GM18520 (cell line): ENCODE results near the gene ZP3.
"Not testable (repeated sequence)": the region's sequence is repeated elsewhere in the genome, so short reads cannot be mapped to it uniquely, and the experiment has no call there.

ENCODE experiments used
- ATAC-seq: cut with Tn5 transposase; IDR thresholded peaks from one replicate; pipeline ENCODE4 v1.9.1; 2021; ENCODE audit not compliant: unreplicated experiment

The ZP3 gene

DNA sequence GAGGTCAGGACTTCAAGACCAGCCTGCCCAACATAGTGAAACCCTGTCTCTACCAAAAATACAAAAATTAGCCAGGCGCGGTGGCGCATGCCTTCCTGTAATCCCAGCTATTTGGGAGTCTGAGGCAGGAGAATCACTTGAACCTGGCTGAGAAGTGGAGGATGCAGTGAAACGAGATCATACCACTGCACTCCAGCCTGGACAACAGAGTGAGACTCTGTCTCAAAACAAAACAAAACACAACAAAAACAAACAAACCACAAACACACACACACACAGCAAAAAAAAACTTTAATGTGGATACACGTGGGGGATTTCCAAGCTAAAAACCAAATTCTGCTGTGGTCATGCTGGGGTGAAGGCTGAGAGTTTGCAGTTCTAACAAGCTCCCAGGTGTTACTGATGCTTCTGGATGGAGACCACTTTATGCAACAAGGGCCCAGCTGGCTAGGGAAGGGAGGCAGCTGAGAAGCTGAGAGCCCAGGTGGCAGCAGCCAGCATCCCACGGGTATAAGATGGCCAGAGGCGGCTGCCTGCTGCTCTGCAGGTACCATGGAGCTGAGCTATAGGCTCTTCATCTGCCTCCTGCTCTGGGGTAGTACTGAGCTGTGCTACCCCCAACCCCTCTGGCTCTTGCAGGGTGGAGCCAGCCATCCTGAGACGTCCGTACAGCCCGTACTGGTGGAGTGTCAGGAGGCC, at the start of gene ZP3:
Gene ZP3 (plus strand): TSS at position 538 of the 699 bp plus-strand sequence. CDS start 15 bp downstream, at position 553.
- peak; percentile 73 for ATAC-seq

DNA sequence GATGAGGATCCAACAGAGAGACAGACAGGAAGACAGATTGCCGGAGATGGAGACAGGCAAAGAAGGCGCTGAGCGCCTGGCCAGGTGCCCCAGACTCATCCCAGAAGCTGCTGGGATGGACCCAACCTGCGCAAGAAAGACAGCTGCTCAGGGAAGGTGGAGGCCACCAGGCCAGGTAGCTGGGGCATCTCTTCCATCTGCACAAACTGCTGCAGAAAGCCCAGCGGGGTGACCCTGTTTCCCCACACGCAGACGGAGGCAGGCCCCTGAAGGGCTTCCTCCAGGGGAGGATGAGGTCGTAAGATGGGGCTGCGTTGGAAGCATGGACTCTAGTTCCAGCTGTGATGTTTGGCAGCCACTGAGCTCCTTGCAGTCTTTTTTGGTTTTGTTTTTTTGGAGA, 49.5 kb upstream of the ZP3 start:
- no peak for ATAC-seq

DNA sequence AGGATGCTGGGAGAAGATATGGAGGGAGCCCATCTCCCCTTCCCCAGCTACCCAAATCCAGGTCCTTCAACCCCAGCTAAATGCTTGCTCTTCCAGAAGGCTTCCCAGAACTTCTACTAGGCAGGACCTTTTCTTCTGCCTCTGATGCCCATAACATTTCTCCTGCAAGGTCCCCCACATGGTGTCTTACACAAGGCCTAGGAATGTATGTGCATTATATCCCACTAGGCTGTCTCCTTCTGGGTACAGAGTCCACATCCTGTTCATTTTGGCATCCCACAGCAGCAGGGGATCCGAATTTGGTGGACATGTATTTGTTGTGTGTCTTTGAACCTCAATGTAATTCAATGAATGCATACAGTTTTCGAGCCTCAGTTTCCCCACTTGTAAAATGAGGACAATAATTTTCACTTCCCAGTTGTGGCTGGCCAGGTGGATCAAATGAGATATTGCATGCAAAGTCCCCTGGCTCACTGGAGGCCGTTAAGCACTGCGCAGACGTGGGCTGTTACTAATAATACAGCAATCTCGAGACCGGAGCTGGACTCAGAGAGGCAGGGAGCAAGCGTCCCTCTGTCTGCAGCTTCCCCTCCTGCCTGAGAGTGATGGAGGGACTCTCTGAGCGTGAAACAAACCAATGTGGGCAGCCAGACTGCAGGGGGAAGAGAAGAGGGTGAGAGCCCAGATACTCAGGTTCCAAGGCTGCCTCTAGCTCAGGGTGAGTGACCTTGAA, 47.4 kb upstream of the ZP3 start:
- ATAC-seq: no peak

DNA sequence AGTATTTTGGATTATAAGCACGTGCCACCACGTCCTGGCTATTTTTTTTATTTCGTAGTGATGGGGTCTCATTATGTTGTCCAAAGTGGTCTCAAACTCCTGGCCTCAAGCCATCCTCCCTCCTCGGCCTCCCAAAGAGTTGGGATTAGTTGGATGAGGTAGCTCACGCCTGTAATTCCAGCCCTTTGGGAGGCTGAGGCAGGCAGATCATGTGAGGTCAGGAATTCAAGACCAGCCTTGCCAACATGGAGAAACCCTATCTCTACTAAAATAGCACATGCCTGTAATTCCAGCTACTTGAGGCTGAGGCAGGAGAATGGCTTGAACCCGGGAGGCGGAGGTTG, 44.2 kb upstream of the ZP3 start:
- no peak for ATAC-seq

DNA sequence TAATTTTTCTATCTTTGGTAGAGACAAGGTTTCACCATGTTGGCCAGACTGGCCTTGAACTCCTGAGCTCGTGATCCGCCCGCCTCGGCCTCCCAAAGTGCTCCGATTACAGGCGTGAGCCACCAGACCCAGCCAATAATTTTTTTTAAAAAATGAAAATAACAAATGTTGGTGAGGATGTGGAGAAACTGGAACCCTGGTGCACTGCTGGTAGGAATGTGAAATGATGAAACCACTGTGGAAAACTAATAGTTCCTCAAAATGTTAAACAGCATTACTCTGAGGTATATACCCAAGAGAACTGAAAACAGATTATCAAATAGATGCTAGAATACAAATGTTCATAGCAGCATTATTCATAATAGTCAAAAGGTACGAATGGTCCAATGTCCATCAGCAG, 42.9 kb upstream of the ZP3 start:
- no peak for ATAC-seq

DNA sequence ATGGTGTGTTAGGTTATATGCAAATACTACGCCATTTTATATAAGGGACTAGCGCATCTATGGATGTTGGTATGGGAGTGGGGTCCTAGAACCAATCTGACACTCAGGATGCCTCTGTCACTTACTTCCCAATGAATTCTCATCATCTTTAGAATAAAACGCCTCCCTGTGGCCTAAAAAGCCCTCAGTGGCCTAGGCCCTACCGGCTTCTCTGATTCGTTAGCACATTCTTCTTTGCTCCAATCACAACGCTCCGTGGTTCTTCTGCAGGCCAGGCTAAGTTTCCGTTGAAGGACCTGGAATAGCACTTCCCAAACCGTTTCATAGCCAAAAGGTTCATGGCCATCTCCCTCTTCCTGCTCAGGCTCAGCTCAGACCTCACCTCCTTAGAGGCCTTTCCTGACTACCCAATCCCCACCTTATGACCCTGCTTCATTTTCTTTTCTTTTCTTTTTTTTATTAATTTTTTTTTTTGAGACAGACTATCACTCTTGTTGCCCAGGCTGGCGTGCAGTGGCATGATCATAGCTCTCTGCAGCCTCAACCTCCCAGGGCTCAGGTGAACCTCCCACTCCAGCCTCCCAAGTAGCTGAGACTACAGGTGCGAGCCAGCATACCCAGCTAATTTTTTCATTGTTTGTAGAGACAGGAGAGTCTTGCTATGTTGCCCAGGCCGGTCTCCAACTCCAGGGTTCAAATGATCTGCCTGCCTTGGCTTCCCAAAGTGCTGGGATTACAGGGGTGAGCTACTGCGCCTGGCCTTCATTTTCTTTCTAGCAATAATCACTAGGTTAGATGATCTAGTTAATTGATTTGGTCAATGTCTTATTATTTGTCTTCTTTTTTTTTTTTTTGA, 41.4 kb upstream of the ZP3 start:
- no peak for ATAC-seq

DNA sequence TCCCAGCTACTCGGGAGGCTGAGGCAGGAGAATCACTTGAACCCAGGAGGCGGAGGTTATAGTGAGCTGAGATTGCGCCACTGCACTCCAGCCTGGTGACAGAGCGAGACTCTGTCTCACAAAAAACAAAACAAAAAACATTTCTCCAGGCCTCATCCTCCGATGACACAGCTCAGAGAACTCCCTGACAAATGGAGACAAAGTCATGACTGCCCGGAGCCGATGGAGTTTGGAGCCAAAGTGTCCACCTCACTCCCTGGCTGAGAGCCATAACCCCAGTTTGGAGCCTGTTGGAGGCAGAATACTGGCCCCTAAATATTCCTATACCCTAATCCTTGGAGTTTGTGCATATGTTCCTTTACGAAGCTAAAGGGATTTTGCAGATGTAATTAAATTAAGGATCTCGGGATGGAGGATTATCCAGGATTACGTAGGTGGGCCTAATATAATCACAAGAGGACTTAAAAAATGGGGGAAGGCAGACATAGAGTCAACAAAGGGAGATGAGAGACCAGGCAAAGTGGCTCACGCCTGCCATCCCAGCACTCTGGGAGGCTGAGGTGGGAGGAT, 38.0 kb upstream of the ZP3 start:
- ATAC-seq: no peak

DNA sequence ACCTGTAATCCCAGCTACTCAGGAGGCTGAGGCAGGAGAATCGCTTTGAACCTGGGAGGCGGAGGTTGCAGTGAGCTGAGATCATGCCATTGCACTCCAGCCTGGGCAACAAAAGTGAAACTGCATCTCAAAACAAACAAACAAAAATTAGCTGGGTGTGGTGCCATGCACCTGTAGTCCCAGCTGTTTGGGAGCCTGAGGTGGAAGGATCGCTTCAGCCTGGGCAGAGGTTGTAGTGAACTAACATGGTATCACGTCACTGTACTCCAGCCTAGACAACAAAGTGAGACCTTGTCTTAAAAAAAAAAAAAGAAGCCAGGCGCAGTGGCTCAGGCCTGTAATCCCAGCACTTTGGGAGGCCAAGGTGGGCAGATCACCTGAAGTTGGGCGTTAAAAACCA, 37.0 kb upstream of the ZP3 start:
- not testable (repeated sequence) for ATAC-seq

DNA sequence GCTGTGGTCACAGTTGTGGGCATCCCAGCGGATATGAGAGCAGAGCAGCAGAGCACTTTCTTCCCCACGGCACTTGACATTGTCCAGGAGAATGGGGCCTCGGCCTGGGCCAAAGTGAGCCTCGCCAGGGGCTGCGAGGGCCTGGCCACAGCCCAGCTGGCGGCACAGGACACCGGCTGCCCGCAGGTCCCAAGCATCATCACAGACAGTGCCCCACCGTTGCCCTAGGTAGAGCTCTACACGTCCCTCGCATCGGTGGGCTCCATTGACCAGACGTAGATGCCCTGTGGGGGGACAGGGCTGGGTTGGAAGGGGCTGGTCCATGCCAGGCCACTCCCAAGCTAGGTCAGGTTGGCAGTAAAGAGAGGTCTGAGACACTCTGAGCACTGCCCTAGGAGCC, 34.7 kb upstream of the ZP3 start:
- ATAC-seq: no peak

DNA sequence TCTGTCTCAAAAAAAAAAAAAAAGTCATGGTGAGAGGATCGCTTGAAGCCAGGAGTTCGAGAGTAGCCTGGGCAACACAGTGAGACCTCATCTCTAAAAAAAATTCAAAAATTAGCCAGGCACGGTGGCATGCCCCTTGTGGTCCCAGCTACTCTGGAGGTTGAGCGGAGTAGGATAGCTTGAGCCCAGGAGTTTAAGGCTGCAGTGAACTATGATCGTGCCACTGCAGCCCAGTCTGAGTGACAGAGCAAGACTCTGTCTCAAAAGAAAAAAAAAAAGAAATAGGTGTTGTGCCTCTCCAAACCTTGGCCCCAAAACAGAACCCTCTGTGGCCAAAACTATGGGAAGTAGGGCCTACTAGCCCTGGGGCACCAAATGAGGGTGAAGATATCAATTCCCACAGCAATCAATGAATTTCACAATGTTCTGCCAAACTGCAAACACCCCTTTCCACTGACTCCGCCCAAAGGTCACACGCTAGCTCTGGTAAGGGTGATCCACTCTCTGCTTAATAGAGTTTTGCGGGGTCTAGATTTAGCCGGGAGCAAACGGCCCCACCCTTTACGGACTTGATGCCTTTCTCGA, 32.1 kb upstream of the ZP3 start:
- no peak for ATAC-seq

DNA sequence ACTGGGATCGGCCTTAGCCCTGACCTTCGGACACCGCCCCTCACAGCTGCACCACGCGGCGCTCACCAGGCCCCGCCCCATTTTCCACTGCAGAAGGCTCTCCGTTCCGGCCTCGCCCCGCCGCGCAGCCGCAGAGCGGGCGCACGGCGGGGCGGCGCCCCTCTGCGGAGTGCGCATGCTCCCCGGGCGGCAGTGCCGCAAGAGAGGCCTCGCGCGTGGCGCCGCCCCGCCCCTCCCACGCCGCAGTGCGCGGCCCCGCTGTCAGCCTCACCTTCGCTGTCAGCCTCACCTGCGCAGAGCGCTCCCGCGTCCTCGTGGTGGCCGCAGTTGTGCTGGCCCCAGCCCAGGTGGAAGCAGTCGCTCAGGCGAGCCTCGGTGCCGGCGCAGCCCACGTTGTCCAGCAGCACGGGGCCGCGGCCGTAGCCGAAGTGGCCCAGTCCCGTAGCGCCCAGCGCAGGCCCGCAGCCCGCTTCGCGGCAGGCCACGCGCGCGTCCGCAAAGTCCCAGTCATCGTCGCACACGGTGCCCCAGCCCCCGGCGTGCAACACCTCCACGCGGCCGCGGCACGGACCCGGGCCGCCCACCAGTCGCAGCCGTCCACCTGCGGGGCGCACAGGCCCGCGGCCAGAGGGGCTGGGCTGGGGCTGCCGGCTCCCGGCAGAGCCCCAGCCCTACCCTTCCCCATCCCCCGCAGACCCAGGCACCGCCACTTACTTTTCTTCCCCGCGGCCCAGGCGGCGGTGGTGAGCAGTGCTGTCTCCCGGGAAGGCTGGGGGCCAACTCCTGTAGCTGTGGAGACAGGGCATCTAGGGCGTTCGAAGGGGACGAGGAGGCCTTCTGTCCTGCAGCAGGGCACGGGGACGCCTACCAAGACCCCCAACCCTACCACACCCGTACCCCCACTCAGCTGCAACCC, 31.4 kb upstream of the ZP3 start:
- peak; percentile 72 for ATAC-seq

DNA sequence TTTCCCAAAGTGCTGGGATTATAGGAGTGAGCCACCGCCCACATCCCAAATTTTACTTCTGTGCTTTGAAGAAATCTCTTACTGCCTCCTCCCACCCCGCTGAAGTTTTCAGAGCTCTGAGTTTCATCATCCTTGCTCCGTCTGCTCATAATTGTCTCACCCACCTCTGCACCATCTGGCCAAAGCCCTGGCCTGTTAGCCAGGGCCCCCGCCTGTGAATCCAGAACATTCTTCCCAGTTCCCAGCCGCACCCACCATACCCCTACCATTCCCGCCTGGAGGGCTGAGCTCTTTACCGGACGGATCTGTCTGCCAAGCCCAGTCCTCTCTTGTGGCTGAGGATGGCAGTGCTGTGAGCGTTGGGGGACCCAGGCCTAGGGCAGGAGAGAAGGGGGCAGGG, 29.8 kb upstream of the ZP3 start:
- ATAC-seq: no peak

DNA sequence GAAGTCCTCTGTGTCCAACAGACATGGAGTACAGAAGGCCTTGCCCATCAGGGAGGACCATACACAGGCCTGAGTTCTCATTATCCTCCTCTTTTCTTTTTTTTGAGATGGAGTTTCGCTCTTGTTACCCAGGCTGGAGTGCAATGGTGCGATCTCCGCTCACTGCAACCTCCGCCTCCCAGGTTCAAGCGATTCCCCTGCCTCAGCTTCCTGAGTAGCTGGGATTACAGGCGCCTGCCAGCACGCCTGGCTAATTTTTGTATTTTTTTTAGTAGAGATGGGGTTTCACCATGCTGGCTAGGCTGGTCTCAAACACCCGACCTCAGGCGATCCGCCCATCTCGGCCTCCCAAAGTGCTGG, 29.2 kb upstream of the ZP3 start:
- not testable (repeated sequence) for ATAC-seq

DNA sequence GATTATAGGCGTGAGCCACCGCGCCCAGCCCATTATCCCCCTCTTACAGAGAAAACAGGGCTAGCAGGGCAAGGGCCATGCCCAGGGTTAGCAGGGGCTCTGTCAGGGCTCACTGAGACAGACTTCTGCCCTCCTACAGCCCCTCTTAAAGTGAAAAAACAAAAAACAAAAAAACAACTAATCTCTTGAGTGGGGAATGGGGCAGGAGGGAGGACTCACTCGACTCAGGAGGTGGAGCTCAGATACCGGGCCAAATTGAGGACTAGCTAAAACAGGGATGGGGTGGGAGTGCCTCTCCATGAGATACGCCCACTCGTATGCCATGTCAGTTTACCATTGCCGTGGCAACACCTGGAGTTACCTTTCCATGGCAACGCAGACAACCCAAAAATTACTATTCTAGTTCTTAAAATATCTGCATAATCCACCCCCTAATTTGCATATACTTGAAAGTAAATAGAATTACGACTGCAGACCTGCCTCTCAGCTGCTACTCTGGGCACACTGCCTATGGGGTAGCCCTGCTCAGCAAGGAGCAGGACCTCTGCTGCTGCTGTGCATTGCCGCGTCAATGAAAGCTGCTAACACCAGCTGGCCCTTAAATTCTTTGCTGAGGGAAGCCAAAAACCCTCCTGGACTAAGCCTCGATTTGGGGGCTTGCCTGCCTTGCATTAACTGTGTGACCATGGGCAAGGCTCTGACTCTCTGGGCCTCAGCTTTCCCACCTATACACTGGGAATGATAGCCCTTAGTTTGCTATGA, 28.6 kb upstream of the ZP3 start:
- no peak for ATAC-seq

DNA sequence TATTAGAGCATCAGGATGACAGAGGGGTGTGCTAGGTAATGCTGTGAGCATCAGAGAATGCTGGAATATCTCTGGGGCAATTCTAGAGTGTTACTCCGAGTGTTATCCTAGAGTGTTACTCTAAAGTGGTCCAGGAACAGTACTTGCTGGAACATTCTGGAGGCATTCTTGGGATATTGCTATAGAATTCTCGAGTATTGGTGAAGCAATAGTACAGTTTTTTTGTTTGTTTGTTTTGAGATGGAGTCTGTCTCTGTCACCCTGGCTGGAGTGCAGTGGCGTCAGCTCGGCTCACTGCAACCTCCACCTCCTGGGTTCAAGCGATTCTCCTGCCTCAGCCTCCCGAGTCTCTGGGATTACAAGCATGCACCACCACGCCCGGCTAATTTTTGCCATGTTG, 27.9 kb upstream of the ZP3 start:
- no peak for ATAC-seq

DNA sequence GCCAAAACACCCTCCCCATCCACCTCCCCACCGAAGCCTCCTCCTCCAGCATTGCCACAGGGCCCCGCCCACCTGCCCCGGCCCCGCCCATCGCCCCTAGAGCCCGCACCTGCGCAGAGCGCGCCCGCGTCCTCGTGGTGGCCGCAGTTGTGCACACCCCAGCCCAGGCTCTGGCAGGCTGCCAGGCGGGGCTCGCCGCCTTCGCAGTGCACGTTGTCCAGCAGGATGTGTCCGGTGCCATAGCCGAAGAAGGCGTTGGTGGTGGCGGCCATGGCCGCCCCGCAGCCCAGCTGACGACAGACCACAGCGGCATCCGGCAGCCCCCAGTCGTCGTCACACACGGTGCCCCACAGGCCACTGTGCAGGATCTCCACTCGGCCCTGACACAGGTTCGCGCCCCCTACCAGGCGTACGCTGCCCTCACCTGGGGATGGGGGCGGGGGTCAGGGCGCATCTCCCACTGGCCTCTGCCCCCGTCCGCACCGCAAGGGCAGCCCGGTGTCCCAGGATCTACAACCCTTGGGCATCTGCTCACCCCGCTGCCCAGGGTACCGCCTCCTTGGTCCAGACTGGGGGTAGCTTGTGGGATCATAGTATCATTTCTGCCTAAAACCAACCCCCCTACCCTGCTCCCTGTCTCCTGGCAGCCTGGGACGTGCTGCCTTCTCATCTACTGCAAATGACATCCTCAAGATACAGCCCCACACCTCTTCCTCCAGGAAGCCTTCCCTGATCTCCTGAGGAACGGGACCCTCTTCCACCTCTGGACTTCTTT, 27.2 kb upstream of the ZP3 start:
- ATAC-seq: no peak

DNA sequence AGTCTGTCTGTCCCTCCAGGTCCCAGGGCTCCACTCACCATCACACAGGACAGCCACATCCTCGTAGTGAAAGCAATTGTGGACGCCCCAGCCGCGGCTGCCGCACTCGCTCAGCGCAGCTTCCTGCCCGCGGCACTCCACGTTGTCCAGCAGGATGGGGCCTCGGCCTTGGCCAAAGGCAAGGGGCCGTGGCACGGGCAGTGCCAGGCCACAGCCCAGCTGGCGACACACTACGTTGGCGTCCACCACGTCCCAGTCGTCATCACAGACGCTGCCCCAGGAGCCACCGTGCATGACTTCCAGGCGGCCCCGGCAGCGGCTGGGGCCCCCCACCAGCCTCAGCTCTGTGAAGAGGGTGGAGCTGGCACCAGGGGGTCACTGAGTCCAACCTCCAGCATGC, 24.5 kb upstream of the ZP3 start:
- ATAC-seq: no peak

DNA sequence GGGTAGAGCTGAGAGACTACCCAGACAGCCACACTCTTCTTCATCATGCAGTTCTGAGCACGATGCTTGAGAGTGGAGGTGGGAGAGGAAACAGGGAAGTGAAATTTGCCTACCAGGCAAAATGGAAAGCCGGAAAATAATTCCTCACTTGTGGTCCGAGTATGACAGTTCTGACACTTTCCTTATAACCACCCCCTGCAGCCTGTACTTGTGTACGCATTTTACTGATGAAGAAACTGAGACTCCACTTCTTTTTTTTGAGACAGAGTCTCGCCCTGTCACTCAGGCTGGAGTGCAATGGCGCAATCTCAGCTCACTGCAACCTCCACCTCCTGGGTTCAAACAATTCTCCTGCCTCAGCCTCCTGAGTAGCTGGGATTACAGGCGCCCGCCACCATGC, 21.7 kb upstream of the ZP3 start:
- ATAC-seq: not testable (repeated sequence)
